SW 1271 (cell line): Measurements from ENCODE around the gene FDPS.
"Not testable (repeated sequence)": the region's sequence is repeated elsewhere in the genome, so short reads cannot be mapped to it uniquely, and the experiment has no call there.

Source experiments
- DNase-seq, 2 experiments: peaks; one replicate each; lab custom pipeline; 2025; lab: John Stamatoyannopoulos, UW

The FDPS gene

GRCh38 chr1:155320252-155320651 is 11.6 kb downstream of the FDPS start:
- no peak for DNase-seq

GRCh38 chr1:155320661-155321617 is 12.3 kb downstream of the FDPS start, which contains the start of gene RUSC1:
Gene RUSC1, plus strand, starts transcription at chr1:155320894. Its CDS starts 880 bp downstream, at chr1:155321774.
- no peak for DNase-seq

GRCh38 chr1:155321639-155322503 is 13.2 kb downstream of the FDPS start:
- DNase-seq: no peak

- no peak for DNase-seq
These were observed 13.9 kb downstream of the FDPS start for GRCh38 chr1:155322571-155322952.

- peak; percentile 73 to 90 for DNase-seq
These were observed 14.5 kb downstream of the FDPS start for GRCh38 chr1:155322953-155323728.

- peak; percentile 58 to 66 for DNase-seq
These were observed 15.0 kb downstream of the FDPS start for GRCh38 chr1:155323729-155324036.

- DNase-seq: peak; percentile 83 to 91
These were observed 15.5 kb downstream of the FDPS start for GRCh38 chr1:155324037-155324716.

- DNase-seq: peak in 1 of 2 experiments; percentile 51
These were observed 16.3 kb downstream of the FDPS start for GRCh38 chr1:155324717-155325602.

- no peak for DNase-seq
These were observed 16.9 kb downstream of the FDPS start for GRCh38 chr1:155325603-155325893.

- DNase-seq: no peak
These were observed 17.4 kb downstream of the FDPS start for GRCh38 chr1:155326020-155326526.

GRCh38 chr1:155326631-155327037 is 18.0 kb downstream of the FDPS start:
- DNase-seq: no peak

- no peak for DNase-seq
These were observed 19.3 kb downstream of the FDPS start for GRCh38 chr1:155327981-155328380.

GRCh38 chr1:155328856-155329255 is 20.2 kb downstream of the FDPS start:
- not testable (repeated sequence) for DNase-seq

GRCh38 chr1:155329980-155330598 is 21.4 kb downstream of the FDPS start:
- DNase-seq: no peak

- DNase-seq: no peak
These were observed 26.3 kb downstream of the FDPS start for GRCh38 chr1:155334962-155335361.

GRCh38 chr1:155339515-155340097 is 30.9 kb downstream of the FDPS start:
- no peak for DNase-seq

- no peak for DNase-seq
These were observed 34.2 kb downstream of the FDPS start for GRCh38 chr1:155342842-155343241.

GRCh38 chr1:155352631-155353030 is 44.0 kb downstream of the FDPS start:
- DNase-seq: no peak

GRCh38 chr1:155360051-155360450 is 51.4 kb downstream of the FDPS start:
- DNase-seq: no peak
